A549 treated with ZK216348 at 1 μM for 4 hours (cell line): ENCODE results near the gene CENPO. TPM values are rescaled to one million over a fixed set of nuclear protein-coding genes. Genes with fewer than 3 reads are reported as not detected.

Experiments
- total RNA-seq: library from RNA; stranded (reverse); fragments of 200-300 nt; extraction: Qiagen RNA extraction; gene quantifications from 5 replicates; pipeline ENCODE4 v1.2.3, GENCODE V29; 2022; ENCODE audit warnings: low read depth

Gene CENPO, protein sequence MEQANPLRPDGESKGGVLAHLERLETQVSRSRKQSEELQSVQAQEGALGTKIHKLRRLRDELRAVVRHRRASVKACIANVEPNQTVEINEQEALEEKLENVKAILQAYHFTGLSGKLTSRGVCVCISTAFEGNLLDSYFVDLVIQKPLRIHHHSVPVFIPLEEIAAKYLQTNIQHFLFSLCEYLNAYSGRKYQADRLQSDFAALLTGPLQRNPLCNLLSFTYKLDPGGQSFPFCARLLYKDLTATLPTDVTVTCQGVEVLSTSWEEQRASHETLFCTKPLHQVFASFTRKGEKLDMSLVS
- 40.9 to 51.9 TPM (median 43.1 TPM) in 5 replicates for total RNA-seq

DNA sequence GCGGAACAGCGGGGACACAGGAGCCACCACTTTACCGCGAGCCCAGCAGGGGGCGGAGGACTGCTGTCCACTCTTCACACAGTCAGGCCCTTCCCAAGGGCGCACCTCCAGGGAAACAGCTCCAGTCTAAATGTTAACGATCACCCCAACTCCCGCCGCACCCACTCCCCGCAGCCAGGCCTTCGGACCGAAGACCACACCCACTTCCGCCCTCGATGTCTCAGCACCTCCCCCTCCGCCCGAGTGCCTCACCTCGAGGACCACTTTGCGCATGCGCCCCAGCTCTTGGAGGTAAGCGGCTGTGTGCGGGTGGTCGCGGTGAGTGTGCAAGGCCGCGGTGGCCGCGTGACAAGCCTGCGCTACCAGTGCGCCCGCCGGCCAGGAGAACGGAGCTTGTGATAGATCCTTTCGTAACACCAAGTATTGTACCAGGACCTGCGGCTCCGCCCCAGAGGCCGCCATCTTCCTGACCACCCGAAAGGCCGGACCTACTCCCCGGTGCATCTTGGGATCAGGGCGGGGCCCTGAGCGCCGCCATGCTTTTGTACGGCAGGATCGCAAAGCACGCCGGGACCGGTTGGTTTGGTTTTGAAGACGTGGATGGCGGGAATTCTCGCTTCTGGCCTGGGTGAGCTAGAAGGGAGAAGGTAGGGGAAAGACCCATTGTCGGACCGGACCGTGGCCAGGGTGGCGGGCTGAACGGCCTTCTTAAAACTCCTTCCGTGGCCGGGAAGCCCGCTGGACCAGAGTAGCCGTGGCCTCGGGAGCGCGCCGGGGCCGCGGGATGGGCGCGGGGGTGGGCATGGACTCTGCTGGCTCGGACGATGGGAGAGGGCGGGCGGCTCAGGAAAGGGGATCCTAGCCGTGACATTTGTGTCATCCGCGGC lies at the start of gene CENPO, which contains the start of gene PTRHD1:
CENPO (plus strand) TSS at position 552 of the 887 bp plus-strand sequence. CDS start 495 bp downstream, outside the sequence.
PTRHD1 (minus strand) TSS at position 518 of the 887 bp plus-strand sequence; CDS start at position 504, 14 bp downstream.

Other genes starting within 250 kb of the CENPO start
- 52.4 to 66.0 TPM (median 60.0 TPM) in 5 replicates for gene PTRHD1, start within 50 bp of the CENPO start, total RNA-seq
- 63.2 to 87.4 TPM (median 74.0 TPM) in 5 replicates for gene ADCY3, start 126.8 kb downstream of the CENPO start, total RNA-seq
- 1.6 to 2.9 TPM (median 2.0 TPM) in 5 replicates for gene DNAJC27, start 178.5 kb downstream of the CENPO start, total RNA-seq
- 11.1 to 14.8 TPM (median 12.7 TPM) in 5 replicates for gene EFR3B, start 248.7 kb downstream of the CENPO start, total RNA-seq